Vagina (tissue), 2 donors: ENCODE results near the gene BLOC1S4.

Source experiments
- POLR2A ChIP-seq, 2 donors: fragments of 450-650 bp; IDR thresholded peaks; one replicate each; pipeline ENCODE4 v1.6.1; 2017; ENCODE audit warnings: antibody characterized with exemption in 2 of 2, mild to moderate bottlenecking in 2 of 2, moderate library complexity in 2 of 2
- POLR2AphosphoS5 ChIP-seq, 2 donors: sonication (generic); formaldehyde crosslinking; IDR thresholded peaks; one replicate each; pipeline ENCODE4 v1.9.0; 2017; ENCODE audit warnings: antibody characterized with exemption in 2 of 2, mild to moderate bottlenecking in 2 of 2, low read depth in 1 of 2; ENCODE audit not compliant: insufficient read depth in 1 of 2
- TF ChIP-seq, protein P1 (sequence below), 3 experiments: fragments of 450-650 bp in 2 of 3; fragments of 200-600 bp in 1 of 3; sonication (generic) in 1 of 3; IDR thresholded peaks; one replicate each; pipeline ENCODE4 v1.5.1; 2017 to 2019; ENCODE audit warnings: antibody characterized with exemption in 3 of 3, mild to moderate bottlenecking in 2 of 3, moderate library complexity in 2 of 3

DNA sequence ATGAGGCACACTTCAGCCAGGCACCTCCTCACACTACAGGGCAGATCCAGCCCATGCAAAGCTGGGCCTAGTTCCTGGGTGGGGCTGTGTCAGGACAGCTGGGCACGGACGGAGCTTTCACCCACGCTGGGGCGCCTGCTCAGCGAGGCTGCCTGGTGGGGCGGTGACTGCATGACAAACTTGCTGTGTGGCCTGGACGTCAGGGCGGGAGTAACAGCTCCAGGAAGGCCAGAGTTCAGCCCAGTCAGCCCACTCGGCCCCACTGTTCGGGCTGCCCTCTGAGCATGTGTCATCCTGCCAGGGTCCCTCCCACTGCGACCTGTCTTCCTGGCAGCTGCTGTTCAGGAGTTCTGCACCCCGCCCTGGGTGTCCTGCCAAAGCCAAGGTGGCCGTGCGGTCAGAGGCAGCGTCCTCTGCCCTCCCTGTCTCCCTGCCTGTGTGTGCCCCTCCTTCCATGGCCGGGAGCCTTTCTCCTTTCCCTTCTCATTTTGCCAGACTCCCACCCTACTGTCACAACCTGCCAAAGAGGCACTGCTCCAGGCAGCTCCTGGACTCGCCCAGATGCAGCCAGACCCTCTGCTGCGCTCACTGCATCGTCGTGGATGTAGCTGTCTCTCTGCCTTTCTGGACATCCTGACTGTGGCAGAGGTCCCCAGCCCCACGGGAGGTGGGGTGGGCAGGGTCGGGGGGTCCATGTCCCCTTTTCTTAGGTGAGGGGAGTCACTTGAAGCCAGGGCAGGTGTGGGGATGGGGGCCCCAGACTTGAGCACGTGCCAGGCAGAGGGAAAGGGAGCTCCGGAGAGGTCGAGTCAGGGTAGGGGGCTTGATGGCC is 33.6 kb downstream of the BLOC1S4 start:
- TF ChIP-seq, protein P1, sequence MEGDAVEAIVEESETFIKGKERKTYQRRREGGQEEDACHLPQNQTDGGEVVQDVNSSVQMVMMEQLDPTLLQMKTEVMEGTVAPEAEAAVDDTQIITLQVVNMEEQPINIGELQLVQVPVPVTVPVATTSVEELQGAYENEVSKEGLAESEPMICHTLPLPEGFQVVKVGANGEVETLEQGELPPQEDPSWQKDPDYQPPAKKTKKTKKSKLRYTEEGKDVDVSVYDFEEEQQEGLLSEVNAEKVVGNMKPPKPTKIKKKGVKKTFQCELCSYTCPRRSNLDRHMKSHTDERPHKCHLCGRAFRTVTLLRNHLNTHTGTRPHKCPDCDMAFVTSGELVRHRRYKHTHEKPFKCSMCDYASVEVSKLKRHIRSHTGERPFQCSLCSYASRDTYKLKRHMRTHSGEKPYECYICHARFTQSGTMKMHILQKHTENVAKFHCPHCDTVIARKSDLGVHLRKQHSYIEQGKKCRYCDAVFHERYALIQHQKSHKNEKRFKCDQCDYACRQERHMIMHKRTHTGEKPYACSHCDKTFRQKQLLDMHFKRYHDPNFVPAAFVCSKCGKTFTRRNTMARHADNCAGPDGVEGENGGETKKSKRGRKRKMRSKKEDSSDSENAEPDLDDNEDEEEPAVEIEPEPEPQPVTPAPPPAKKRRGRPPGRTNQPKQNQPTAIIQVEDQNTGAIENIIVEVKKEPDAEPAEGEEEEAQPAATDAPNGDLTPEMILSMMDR (IDR thresholded peaks at IDR 0.05) = no peak
- TF ChIP-seq POLR2AphosphoS5 (IDR thresholded peaks at IDR 0.05; ENCODE audit: insufficient read depth in 1 of 2, low read depth in 1 of 2) = peak; percentile 52 to 56
- TF ChIP-seq POLR2A (IDR thresholded peaks at IDR 0.05) = no peak
